Measurements from ENCODE around the gene NOS3. TPM values are rescaled to one million over a fixed set of nuclear protein-coding genes. Genes with fewer than 3 reads are reported as not detected.
"Not testable (repeated sequence)": the region's sequence is repeated elsewhere in the genome, so short reads cannot be mapped to it uniquely, and the experiment has no call there.

The NOS3 gene
- total and polyA plus RNA-seq, 9 of the 15 experiments (the other 6 are each of a cell fraction or from before 2014, with no cell fraction given), result 1.1 to 121 (median 23.6) TPM

GRCh38 chr7:151026771-151027727 lies 36.2 kb downstream of the NOS3 start:
- H3K36me3 ChIP-seq (ENCODE audit: control insufficient read depth, insufficient read depth, low read length), result peaks cover 19% of the 10 kb centered on the region; the same call in 2 of the 3 replicates
- 0 out of 3 replicates have a peak, but pooled peaks have one; percentile 1 for ATAC-seq
- 2% methylated on average over 19 of the region's 19 CpGs for WGBS (ENCODE audit: insufficient coverage, low coverage, missing lambda C conversion rate)
- intact Hi-C loops (cut with micrococcal nuclease), result loop anchor here (1.0 kb wide), 1 partner anchor 9 kb away; no protein-coding TSS in a partner anchor
- peak; percentile 85 for FAIRE-seq
- peak overlapping the region; percentile 73 for H3K27ac ChIP-seq (ENCODE audit: extremely low read depth, low read depth, low read length)
- peak overlapping the region; percentile 81 for H3K4me2 ChIP-seq (ENCODE audit: insufficient read depth, low read length)
- in situ Hi-C loops (cut with MboI); H3K9me1 ChIP-seq (ENCODE audit: control insufficient read depth, insufficient read depth, low read length); H3K27me3 ChIP-seq (ENCODE audit: control insufficient read depth in 2 of 2, insufficient read depth in 2 of 2, low read length in 2 of 2); H3K9me3 ChIP-seq (replicated peaks; ENCODE audit: control insufficient read depth, insufficient read depth, low read depth, low read length); H4K20me1 ChIP-seq (replicated peaks; ENCODE audit: control insufficient read depth, insufficient read depth, low read length); BruUV-seq (replicated peaks): not testable (repeated sequence)
- ChIA-PET POLR2A (interaction anchor here (0.6 to 14.3 kb wide), 10 partner anchors 8 to 225 kb away, joined by 3 to 146 read pairs (median 3); partner anchors contain the start of gene FASTK), CTCF (ENCODE audit: low intra/inter-chr PET ratio) (interaction anchor here (2.4 kb wide), 1 partner anchor 84 kb away, joined by 33 read pairs; no protein-coding TSS in a partner anchor)
- H2AFZ ChIP-seq (ENCODE audit: low read depth, low read length), result peak overlapping the region; percentile 47
- peak overlapping the region; percentile 58 for H3K4me3 ChIP-seq
- peak overlapping the region; percentile 39 to 51; a peak in 3 of 4 replicates for H3K9ac ChIP-seq (ENCODE audit: insufficient read depth in 1 of 2, low read depth in 2 of 2, low read length in 2 of 2)
- peaks cover 28% of the 10 kb centered on the region for H3K79me2 ChIP-seq (ENCODE audit: control insufficient read depth, insufficient read depth, low read length)
- peak in 2 of 4 experiments; percentile 58 to 92 for DNase-seq (ENCODE audit: extremely low read depth in 1 of 4, low spot score in 3 of 4)
- H3K4me1 ChIP-seq (replicated peaks in 1 of 2; ENCODE audit: control insufficient read depth in 2 of 2, insufficient read depth in 2 of 2, low read length in 2 of 2), result peaks cover 35 to 53% of the 10 kb centered on the region in 2 experiments
- 0 out of 2 replicates have a peak, but pooled peaks have one; percentile 26 for TF ChIP-seq ZNF707 (CRISPR knock-in tag; conservative IDR thresholded peaks at IDR 0.05)
- TF ChIP-seq, protein P1, sequence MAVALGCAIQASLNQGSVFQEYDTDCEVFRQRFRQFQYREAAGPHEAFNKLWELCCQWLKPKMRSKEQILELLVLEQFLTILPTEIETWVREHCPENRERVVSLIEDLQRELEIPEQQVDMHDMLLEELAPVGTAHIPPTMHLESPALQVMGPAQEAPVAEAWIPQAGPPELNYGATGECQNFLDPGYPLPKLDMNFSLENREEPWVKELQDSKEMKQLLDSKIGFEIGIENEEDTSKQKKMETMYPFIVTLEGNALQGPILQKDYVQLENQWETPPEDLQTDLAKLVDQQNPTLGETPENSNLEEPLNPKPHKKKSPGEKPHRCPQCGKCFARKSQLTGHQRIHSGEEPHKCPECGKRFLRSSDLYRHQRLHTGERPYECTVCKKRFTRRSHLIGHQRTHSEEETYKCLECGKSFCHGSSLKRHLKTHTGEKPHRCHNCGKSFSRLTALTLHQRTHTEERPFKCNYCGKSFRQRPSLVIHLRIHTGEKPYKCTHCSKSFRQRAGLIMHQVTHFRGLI (CRISPR knock-in tag; IDR thresholded peaks at IDR 0.05), result peak; percentile 94
- TF ChIP-seq, protein P2, sequence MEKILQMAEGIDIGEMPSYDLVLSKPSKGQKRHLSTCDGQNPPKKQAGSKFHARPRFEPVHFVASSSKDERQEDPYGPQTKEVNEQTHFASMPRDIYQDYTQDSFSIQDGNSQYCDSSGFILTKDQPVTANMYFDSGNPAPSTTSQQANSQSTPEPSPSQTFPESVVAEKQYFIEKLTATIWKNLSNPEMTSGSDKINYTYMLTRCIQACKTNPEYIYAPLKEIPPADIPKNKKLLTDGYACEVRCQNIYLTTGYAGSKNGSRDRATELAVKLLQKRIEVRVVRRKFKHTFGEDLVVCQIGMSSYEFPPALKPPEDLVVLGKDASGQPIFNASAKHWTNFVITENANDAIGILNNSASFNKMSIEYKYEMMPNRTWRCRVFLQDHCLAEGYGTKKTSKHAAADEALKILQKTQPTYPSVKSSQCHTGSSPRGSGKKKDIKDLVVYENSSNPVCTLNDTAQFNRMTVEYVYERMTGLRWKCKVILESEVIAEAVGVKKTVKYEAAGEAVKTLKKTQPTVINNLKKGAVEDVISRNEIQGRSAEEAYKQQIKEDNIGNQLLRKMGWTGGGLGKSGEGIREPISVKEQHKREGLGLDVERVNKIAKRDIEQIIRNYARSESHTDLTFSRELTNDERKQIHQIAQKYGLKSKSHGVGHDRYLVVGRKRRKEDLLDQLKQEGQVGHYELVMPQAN (IDR thresholded peaks at IDR 0.05; ENCODE audit: borderline replicate concordance), result peak; percentile 82
- TF ChIP-seq MXD1 (CRISPR knock-in tag; IDR thresholded peaks at IDR 0.05; ENCODE audit: borderline replicate concordance, poor library complexity, severe bottlenecking), result peak; percentile 73
- TF ChIP-seq, protein P3, sequence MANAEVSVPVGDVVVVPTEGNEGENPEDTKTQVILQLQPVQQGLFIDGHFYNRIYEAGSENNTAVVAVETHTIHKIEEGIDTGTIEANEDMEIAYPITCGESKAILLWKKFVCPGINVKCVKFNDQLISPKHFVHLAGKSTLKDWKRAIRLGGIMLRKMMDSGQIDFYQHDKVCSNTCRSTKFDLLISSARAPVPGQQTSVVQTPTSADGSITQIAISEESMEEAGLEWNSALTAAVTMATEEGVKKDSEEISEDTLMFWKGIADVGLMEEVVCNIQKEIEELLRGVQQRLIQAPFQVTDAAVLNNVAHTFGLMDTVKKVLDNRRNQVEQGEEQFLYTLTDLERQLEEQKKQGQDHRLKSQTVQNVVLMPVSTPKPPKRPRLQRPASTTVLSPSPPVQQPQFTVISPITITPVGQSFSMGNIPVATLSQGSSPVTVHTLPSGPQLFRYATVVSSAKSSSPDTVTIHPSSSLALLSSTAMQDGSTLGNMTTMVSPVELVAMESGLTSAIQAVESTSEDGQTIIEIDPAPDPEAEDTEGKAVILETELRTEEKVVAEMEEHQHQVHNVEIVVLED (CRISPR knock-in tag; IDR thresholded peaks at IDR 0.05), result peak; percentile 70
- TF ChIP-seq CBFA2T2 (conservative IDR thresholded peaks at IDR 0.05), result peak; percentile 82
- peak; percentile 85; the same call in 1 of the 2 replicates for TF ChIP-seq CREB5 (CRISPR knock-in tag; IDR thresholded peaks at IDR 0.05)
- peak; percentile 61 for TF ChIP-seq USF2 (CRISPR knock-in tag; IDR thresholded peaks at IDR 0.05)
- peak; percentile 74 for TF ChIP-seq CEBPB (tag; IDR thresholded peaks at IDR 0.05)
- TF ChIP-seq MAFF (IDR thresholded peaks at IDR 0.05; ENCODE audit: low read length), result peak; percentile 7; the same call in 1 of the 2 replicates

All from K562 (cell line).